ENCODE data around the gene MOK. TPM values are rescaled to one million over a fixed set of nuclear protein-coding genes. Genes with fewer than 3 reads are reported as not detected.

Gene MOK
- polyA plus RNA-seq, 1 donor from 2014 or later, result 63.6 TPM

GRCh38 chr14:102229071-102229738 is 75.8 kb downstream of the MOK start:
- Histone ChIP-seq H4K20me1 (ENCODE audit: insufficient read depth) (no peaks in the 10 kb centered on the region), H3K79me2 (replicated peaks; ENCODE audit: insufficient read depth, low read length) (no peaks in the 10 kb centered on the region), H3K4me2 (ENCODE audit: low read length) (no peak overlapping the region), H3K9me2 (ENCODE audit: insufficient read depth, low read length) (no peaks in the 10 kb centered on the region), H3K9ac (ENCODE audit: low read length) (no peak overlapping the region), H3K36me3 (ENCODE audit: insufficient read depth, low read length) (no peaks in the 10 kb centered on the region), H2AFZ (ENCODE audit: low read depth, low read length) (no peak overlapping the region), H3K27me3 (ENCODE audit: insufficient read depth, low read depth, low read length) (no peaks in the 10 kb centered on the region), H3K4me3 (ENCODE audit: low read length) (no peak overlapping the region), H3K9me3 (ENCODE audit: low read length) (no peaks in the 10 kb centered on the region), H3K27ac (ENCODE audit: low read length) (no peak overlapping the region), H3F3A (ENCODE audit: insufficient read depth, low read length, poor library complexity, severe bottlenecking) (no peaks in the 10 kb centered on the region)
- TF ChIP-seq MXI1 (conservative IDR thresholded peaks at IDR 0.05; ENCODE audit: poor library complexity, severe bottlenecking) (no peak), EZH2 (IDR thresholded peaks at IDR 0.05; ENCODE audit: borderline replicate concordance, insufficient read depth, low read length, poor library complexity, severe bottlenecking) (no peak), REST (IDR thresholded peaks at IDR 0.05; ENCODE audit: borderline replicate concordance) (no peak), RAD21 (conservative IDR thresholded peaks at IDR 0.05) (no peak), CTCF (IDR thresholded peaks at IDR 0.05; ENCODE audit: poor library complexity, severe bottlenecking) (no peak), POLR2AphosphoS5 (IDR thresholded peaks at IDR 0.05) (no peak), SMC3 (conservative IDR thresholded peaks at IDR 0.05; ENCODE audit: poor library complexity) (no peak), TAF1 (IDR thresholded peaks at IDR 0.05; ENCODE audit: low read depth) (no peak), EP300 (conservative IDR thresholded peaks at IDR 0.05; ENCODE audit: poor library complexity, severe bottlenecking) (no peak)

GRCh38 chr14:102227184-102227964 is 77.6 kb downstream of the MOK start:
- Histone ChIP-seq H3K4me3 (ENCODE audit: low read length) (no peak overlapping the region), H3K4me2 (ENCODE audit: low read length) (no peak overlapping the region), H3K9me2 (ENCODE audit: insufficient read depth, low read length) (no peaks in the 10 kb centered on the region), H3K9me3 (ENCODE audit: low read length) (no peaks in the 10 kb centered on the region), H4K20me1 (ENCODE audit: insufficient read depth) (no peaks in the 10 kb centered on the region), H3K27me3 (ENCODE audit: insufficient read depth, low read depth, low read length) (no peaks in the 10 kb centered on the region), H3K27ac (ENCODE audit: low read length) (no peak overlapping the region), H3K9ac (ENCODE audit: low read length) (no peak overlapping the region), H3F3A (ENCODE audit: insufficient read depth, low read length, poor library complexity, severe bottlenecking) (no peaks in the 10 kb centered on the region), H2AFZ (ENCODE audit: low read depth, low read length) (no peak overlapping the region), H3K79me2 (replicated peaks; ENCODE audit: insufficient read depth, low read length) (no peaks in the 10 kb centered on the region), H3K36me3 (ENCODE audit: insufficient read depth, low read length) (no peaks in the 10 kb centered on the region)
- TF ChIP-seq CTCF (IDR thresholded peaks at IDR 0.05; ENCODE audit: poor library complexity, severe bottlenecking), result no peak
- no peak for TF ChIP-seq REST (IDR thresholded peaks at IDR 0.05; ENCODE audit: borderline replicate concordance)
- no peak for TF ChIP-seq POLR2AphosphoS5 (IDR thresholded peaks at IDR 0.05)
- no peak for TF ChIP-seq SMC3 (conservative IDR thresholded peaks at IDR 0.05; ENCODE audit: poor library complexity)
- no peak for TF ChIP-seq TAF1 (IDR thresholded peaks at IDR 0.05; ENCODE audit: low read depth)
- no peak for TF ChIP-seq RAD21 (conservative IDR thresholded peaks at IDR 0.05)
- no peak for TF ChIP-seq EZH2 (IDR thresholded peaks at IDR 0.05; ENCODE audit: borderline replicate concordance, insufficient read depth, low read length, poor library complexity, severe bottlenecking)
- no peak for TF ChIP-seq MXI1 (conservative IDR thresholded peaks at IDR 0.05; ENCODE audit: poor library complexity, severe bottlenecking)
- no peak for TF ChIP-seq EP300 (conservative IDR thresholded peaks at IDR 0.05; ENCODE audit: poor library complexity, severe bottlenecking)

All from neural cell (in vitro differentiated cells).